Esophagus squamous epithelium (tissue), 5 donors: Measurements from ENCODE around the gene CARMIL1. TPM values are rescaled to one million over a fixed set of nuclear protein-coding genes. Genes with fewer than 3 reads are reported as not detected.

Experiments
- DNase-seq: peaks from one replicate; lab custom pipeline; 2025; lab: John Stamatoyannopoulos, UW
- H3K27ac ChIP-seq, 4 donors: fragments of 200-600 bp; sonication (generic); one replicate each; pipeline ENCODE4 v1.5.1; 2016 to 2019; ENCODE audit warnings: mild to moderate bottlenecking in 1 of 4
- H3K27me3 ChIP-seq, 4 donors: fragments of 200-600 bp; sonication (generic); 1 replicate in 3 of 4; 2 replicates in 1 of 4; pipeline versions ENCODE4 v1.5.1 to v1.6.0; 2017 to 2021; ENCODE audit warnings: antibody characterized with exemption in 1 of 4
- H3K36me3 ChIP-seq, 3 donors: fragments of 200-600 bp; sonication (generic); one replicate each; pipeline ENCODE4 v1.5.1; 2016 to 2019
- H3K4me1 ChIP-seq, 3 donors: fragments of 200-600 bp; sonication (generic); one replicate each; pipeline ENCODE4 v1.5.1; 2017 to 2019
- H3K4me3 ChIP-seq, 4 donors: fragments of 200-600 bp; sonication (generic); 1 replicate in 3 of 4; 2 replicates in 1 of 4; pipeline ENCODE4 v1.5.1; 2016 to 2019; ENCODE audit warnings: mild to moderate bottlenecking in 2 of 4, moderate library complexity in 1 of 4
- H3K9me3 ChIP-seq, 3 donors: fragments of 200-600 bp; sonication (generic); one replicate each; pipeline ENCODE4 v1.5.1; 2016 to 2019
- POLR2A ChIP-seq, 4 donors: fragments of 450-650 bp; IDR thresholded peaks; one replicate each; pipeline ENCODE4 v1.6.1; 2017; ENCODE audit warnings: antibody characterized with exemption in 4 of 4, mild to moderate bottlenecking in 4 of 4, moderate library complexity in 3 of 4
- WGBS, 2 donors: methylation state at CpG; one replicate each; pipeline ENCODE4 v1.1.5; 2018; 5-methylcytosine and 5-hydroxymethylcytosine counted together
- intact Hi-C: fragments of 100-400 bp; cut with DNase I; formaldehyde crosslinking; loops from one replicate; pipeline ENCODE4 v1.15.0; 2022
- total RNA-seq, 4 donors: library from RNA; depleted of rRNA; stranded (reverse); fragments of >200 nt; gene quantifications; one replicate each; pipeline ENCODE4 v1.1.0, GENCODE V29; 2016
- TF ChIP-seq, protein P1 (sequence below), 6 experiments: fragments of 450-650 bp in 4 of 6; fragments of 200-600 bp in 2 of 6; sonication (generic) in 2 of 6; IDR thresholded peaks; one replicate each; pipeline ENCODE4 v1.5.1; 2016 to 2019; ENCODE audit warnings: antibody characterized with exemption in 6 of 6, mild to moderate bottlenecking in 4 of 6, moderate library complexity in 4 of 6
- donor health status: DM: yes; HTN: yes; CAD: no.

The CARMIL1 gene
- total RNA-seq, 4 donors from 2014 or later = 7.2 to 19.7 (median 18.3) TPM

GRCh38 chr6:25249133-25249532 lies 30.0 kb upstream of the CARMIL1 start:
- 90 to 100% methylated on average over 1 of the region's 1 CpG for WGBS, 2 donors
- Histone ChIP-seq H3K4me3 (no peak overlapping the region), H3K27me3 (no peaks in the 10 kb centered on the region), H3K4me1 (no peaks in the 10 kb centered on the region), H3K9me3 (no peaks in the 10 kb centered on the region), H3K36me3 (no peaks in the 10 kb centered on the region), H3K27ac (no peak overlapping the region)
- intact Hi-C loops = no loop called here
- no peak for DNase-seq
- TF ChIP-seq POLR2A (IDR thresholded peaks at IDR 0.05) = no peak
- TF ChIP-seq, protein P1, sequence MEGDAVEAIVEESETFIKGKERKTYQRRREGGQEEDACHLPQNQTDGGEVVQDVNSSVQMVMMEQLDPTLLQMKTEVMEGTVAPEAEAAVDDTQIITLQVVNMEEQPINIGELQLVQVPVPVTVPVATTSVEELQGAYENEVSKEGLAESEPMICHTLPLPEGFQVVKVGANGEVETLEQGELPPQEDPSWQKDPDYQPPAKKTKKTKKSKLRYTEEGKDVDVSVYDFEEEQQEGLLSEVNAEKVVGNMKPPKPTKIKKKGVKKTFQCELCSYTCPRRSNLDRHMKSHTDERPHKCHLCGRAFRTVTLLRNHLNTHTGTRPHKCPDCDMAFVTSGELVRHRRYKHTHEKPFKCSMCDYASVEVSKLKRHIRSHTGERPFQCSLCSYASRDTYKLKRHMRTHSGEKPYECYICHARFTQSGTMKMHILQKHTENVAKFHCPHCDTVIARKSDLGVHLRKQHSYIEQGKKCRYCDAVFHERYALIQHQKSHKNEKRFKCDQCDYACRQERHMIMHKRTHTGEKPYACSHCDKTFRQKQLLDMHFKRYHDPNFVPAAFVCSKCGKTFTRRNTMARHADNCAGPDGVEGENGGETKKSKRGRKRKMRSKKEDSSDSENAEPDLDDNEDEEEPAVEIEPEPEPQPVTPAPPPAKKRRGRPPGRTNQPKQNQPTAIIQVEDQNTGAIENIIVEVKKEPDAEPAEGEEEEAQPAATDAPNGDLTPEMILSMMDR (IDR thresholded peaks at IDR 0.05) = no peak

DNA sequence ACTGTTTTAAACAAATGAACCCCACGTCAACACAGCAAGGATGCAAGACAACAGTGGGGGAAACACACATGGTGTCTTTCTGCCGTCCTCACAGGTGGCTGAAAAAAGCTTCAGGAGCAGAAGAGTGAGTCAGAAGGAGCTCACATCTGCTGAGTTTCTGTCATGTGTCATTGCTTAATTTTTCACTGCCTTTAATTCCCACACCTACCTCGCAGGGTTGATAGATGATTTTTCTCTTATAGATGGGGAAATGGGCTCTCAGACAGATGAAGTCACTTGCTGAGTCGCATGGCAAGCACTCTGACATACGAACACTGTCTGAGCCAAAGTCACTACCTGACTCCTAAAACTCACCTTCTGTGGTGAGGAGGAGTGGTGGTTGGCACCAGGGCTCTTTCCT lies 28.3 kb upstream of the CARMIL1 start:
- Histone ChIP-seq H3K4me1 (no peaks in the 10 kb centered on the region), H3K27ac (no peak overlapping the region), H3K4me3 (no peak overlapping the region), H3K27me3 (no peaks in the 10 kb centered on the region), H3K9me3 (no peaks in the 10 kb centered on the region), H3K36me3 (no peaks in the 10 kb centered on the region)
- intact Hi-C loops = no loop called here
- TF ChIP-seq, protein P1 (IDR thresholded peaks at IDR 0.05) = no peak
- TF ChIP-seq POLR2A (IDR thresholded peaks at IDR 0.05) = no peak
- WGBS, 2 donors = 32 to 48% methylated on average over 5 of the region's 5 CpGs
- DNase-seq = no peak

DNA sequence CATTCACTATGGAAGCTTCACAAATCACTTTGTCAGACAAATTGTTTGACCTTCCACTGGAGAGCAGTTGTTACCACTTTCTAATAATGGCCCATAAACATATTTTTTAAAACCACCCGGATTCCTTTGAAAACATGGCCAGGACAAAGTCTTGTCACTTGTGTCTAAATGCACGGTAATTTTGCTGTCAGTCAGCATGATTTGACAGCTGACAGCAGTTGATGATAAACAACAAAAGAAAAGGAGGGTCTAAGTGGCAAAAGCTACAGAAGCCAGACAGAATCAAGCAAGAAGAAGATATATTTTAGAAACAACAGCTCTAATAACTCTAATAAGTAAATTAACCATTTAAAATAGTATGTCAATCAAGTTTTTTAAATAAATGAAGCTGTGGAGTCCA lies 27.7 kb upstream of the CARMIL1 start:
- Histone ChIP-seq H3K36me3 (no peaks in the 10 kb centered on the region), H3K9me3 (no peaks in the 10 kb centered on the region), H3K27ac (no peak overlapping the region), H3K4me1 (no peaks in the 10 kb centered on the region), H3K27me3 (no peaks in the 10 kb centered on the region), H3K4me3 (no peak overlapping the region)
- WGBS, 2 donors = 29 to 69% methylated on average over 2 of the region's 2 CpGs
- DNase-seq = no peak
- TF ChIP-seq, protein P1 (IDR thresholded peaks at IDR 0.05) = no peak
- no peak for TF ChIP-seq POLR2A (IDR thresholded peaks at IDR 0.05)
- intact Hi-C loops = no loop called here

DNA sequence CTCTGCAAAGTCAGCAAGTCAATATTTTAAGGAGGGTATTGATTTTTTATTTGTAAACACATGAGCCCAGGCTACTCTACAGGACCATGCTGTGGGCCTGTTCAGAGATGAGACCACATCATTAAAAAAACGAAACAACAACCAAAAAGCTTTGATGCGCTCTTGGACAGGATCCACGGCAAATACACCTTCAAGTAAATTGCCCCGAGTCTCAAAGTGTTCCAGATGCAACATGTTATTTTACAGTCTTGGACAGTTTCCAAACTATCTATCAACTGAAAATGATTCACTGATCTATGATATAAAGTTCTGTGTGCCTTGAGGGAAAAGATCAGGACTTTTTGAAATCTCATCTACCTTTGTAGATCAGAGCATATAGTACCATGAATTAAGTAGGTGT lies 25.8 kb upstream of the CARMIL1 start:
- no peak for DNase-seq
- WGBS, 2 donors = 31 to 55% methylated on average over 4 of the region's 4 CpGs
- Histone ChIP-seq H3K4me1 (no peaks in the 10 kb centered on the region), H3K9me3 (no peaks in the 10 kb centered on the region), H3K4me3 (no peak overlapping the region), H3K27me3 (no peaks in the 10 kb centered on the region), H3K27ac (no peak overlapping the region), H3K36me3 (no peaks in the 10 kb centered on the region)
- TF ChIP-seq, protein P1 (IDR thresholded peaks at IDR 0.05) = no peak
- no peak for TF ChIP-seq POLR2A (IDR thresholded peaks at IDR 0.05)
- intact Hi-C loops = no loop called here

DNA sequence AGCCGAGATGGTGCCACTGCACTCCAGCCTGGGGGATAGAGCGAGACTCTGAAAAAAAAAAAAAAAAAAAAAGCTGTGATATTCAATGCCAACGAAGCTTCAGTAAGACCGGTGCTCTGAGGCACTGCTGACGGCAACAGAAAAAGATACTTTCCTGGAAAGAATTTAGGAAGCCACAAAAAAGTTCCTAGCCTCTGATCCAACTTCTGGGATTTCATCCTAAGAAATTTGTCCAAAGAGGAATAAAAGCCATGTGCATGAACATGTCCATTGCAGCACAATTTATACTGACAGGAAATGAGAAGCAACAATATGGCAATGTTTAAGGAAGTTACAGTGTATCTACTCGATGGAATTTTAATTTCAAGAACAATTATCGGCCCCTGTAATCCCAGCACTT lies 24.5 kb upstream of the CARMIL1 start:
- H3K27ac ChIP-seq = no peak overlapping the region
- intact Hi-C loops = no loop called here
- no peaks in the 10 kb centered on the region for H3K4me1 ChIP-seq
- 62 to 73% methylated on average over 6 to 7 of the region's 7 CpGs for WGBS, 2 donors
- no peak overlapping the region for H3K4me3 ChIP-seq
- TF ChIP-seq, protein P1 (IDR thresholded peaks at IDR 0.05) = no peak
- no peak for TF ChIP-seq POLR2A (IDR thresholded peaks at IDR 0.05)
- DNase-seq = no peak
- no peaks in the 10 kb centered on the region for H3K9me3 ChIP-seq
- H3K36me3 ChIP-seq = no peaks in the 10 kb centered on the region
- H3K27me3 ChIP-seq = no peaks in the 10 kb centered on the region
